HG02840 (cell line): ENCODE measurements around the gene PRKRA.
"Not testable (repeated sequence)": the region's sequence is repeated elsewhere in the genome, so short reads cannot be mapped to it uniquely, and the experiment has no call there.

ENCODE experiments used
- ATAC-seq: cut with Tn5 transposase; IDR thresholded peaks from one replicate; pipeline ENCODE4 v1.9.1; 2021; ENCODE audit warnings: mild to moderate bottlenecking, moderate library complexity, moderate number of reproducible peaks; ENCODE audit not compliant: unreplicated experiment, low FRiP score

The PRKRA gene

GRCh38 chr2:178469219-178469849, 18.4 kb upstream of the PRKRA start:
- ATAC-seq, result no peak

DNA sequence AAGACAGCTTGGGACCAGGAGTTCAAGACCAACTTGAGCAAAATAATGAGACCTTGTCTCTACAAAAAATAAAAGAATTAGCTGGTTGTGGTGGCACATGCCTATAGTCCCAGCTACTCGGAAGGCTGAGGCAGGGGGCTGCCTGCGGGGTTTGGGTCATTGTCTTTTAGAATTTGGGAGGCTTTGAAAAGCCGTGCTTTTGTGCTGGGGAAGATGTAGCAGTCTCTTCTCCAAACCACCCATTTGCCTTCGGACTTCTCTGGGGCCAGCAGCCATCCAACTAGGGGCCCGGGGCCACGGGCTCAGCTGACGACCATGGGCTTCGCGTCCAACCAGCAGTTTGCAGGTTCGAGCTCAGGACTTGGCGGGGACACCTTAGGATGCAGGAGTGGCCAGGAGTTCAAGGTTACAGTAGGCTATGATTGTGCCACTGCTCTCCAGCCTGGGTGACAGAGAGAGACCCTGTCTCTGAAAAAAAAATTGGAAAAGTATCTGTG, 6.5 kb upstream of the PRKRA start:
- no peak for ATAC-seq

DNA sequence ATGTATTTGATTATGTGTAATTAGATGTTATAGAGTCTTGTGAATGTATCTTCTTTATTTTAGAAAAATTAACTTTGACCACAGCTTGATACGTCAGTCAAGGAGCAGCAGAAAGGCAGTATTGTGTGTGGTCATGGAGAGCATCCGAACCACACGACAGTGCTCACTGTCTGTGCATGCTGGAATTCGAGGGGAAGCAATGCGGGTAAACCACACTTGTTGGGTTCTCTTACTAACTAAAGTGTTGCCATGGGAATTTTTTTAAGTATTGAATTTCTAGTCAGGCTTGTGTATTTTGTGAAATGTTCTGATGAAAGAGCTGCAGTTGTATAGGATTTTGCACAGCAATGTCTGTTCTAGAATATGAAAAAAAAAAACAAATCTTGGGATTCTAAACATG, 5.0 kb upstream of the PRKRA start:
- no peak for ATAC-seq

DNA sequence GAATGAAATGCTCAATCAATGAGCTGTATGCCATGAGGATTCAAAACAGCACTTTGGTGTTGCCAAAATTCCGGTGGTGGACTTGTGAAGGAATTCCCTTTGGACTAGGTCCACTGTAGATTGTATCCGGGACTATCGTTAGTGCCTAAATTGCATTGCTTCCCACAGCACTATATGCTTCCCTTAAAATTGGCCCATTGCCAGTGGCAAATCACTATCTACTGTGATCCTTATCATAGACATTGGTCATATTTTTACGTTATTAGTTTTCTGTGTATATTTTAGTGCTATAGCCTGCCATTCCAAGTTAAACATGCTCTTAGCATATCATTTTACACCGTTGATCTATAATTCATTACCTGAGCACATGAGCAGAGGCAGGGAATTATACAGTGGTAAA, 1.9 kb upstream of the PRKRA start:
- no peak for ATAC-seq

- no peak for ATAC-seq
Observed at GRCh38 chr2:178452334-178452733, 1.4 kb upstream of the PRKRA start.

- peak; percentile 54 for ATAC-seq
Observed at GRCh38 chr2:178450524-178450773, 526 bp downstream of the PRKRA start.

- ATAC-seq, result no peak
Observed at GRCh38 chr2:178449700-178450523, 1.1 kb downstream of the PRKRA start.

- ATAC-seq, result no peak
Observed at GRCh38 chr2:178448968-178449661, 1.9 kb downstream of the PRKRA start.

DNA sequence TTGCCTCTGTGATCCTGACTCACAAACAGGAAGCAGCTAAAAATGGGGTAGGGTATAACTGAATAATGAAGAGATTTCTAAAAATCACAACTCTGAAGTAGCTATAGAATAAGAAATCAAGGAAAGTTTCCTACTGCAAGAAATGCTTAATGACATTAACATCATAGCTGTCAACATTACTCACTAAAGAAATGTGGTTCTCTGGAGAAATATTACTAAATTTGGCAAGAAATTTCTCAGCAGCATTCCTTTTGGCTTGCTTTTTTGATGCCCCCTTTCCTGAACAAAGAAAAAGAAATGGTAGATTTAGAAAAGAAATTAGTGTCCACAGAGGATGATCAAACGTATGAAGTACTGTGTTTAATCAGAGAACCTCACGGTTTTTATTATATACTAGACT, 9.5 kb downstream of the PRKRA start:
- ATAC-seq, result no peak

DNA sequence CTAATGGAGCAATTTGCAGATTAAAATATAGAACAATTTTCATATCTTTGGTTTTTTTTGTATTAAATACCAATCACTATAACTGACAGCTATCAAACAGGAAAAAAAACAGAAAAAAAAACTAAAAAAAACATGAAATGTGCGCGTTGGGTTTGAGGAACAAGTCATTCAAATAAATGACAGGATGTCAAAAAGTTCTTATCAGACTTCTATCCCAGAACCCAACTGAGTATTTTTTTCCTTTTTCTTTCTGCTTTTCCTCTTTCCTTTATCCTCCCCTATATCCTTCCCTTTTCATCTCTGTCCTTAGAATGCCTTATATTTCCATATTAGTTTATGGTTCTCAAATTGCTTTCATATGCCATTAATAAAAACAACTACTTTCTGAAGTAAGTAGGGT, 14.3 kb downstream of the PRKRA start:
- ATAC-seq, result no peak

- ATAC-seq, result no peak
Observed at GRCh38 chr2:178429336-178429735, 21.6 kb downstream of the PRKRA start.

DNA sequence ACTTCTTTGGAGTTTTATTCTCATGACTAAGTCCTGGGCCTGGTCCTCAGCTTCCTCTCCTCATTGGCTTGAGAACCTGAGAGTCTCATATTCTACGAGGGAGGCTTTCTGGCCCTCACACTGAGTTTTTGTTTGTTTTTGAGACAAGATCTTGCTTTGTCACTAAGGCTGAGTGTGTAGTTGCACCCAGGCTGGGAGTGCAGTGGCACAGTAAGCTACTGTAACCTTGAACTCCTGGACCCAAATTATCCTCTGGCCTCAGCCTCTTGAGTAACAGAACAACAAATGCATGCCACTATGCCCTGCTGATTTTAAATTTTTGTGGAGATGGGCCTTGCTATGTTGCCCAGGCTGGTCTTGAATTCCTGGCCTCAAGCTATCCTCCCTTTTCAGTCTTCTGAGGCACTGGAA, 22.6 kb downstream of the PRKRA start:
- no peak for ATAC-seq

DNA sequence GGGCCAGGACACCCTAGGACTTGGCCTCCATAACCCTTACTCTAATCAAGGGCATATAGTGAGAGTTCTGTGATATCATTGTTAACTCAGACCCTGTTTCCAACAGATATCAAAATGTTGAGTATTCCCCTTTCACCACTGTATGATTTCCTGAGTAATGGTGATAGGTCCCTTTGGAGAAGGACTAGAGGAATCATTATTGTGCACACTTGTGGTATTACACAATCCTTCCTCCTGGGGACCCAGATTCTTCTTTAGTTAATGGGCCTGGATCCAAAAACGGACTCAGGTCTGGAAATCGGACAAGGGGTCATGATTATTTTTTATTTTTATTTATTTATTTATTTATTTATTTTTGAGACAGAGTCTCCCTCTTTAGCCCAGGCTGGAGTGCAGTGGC, 23.5 kb downstream of the PRKRA start:
- no peak for ATAC-seq

GRCh38 chr2:178426388-178426787, 24.6 kb downstream of the PRKRA start:
- ATAC-seq, result no peak

DNA sequence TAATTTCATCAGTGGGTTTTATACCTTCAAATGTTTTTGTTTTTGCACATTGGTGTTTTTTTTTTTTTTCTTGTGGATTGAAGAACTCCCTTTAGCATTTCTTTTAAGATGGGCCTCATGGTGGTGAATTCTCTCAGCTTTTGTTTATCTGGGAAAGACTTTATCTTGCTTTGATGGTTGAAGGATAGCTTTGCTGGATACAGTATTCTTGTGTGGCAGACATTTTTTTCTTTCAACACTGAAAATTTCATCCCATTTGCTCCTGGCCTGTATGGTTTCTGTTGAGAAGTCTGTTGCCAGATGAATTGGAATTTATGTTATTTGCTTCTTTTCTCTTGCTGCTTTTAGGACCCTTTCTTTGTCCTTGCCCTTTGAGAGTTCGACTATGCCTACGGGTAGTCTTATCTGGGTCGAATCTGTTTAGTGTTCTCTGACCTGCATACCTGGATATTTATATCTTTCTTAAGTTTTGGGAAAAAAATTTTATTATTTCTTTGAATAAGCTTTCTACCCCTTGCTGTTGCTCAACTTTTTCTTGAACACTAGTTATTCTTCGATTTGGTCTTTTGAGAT, 25.6 kb downstream of the PRKRA start:
- ATAC-seq, result no peak

DNA sequence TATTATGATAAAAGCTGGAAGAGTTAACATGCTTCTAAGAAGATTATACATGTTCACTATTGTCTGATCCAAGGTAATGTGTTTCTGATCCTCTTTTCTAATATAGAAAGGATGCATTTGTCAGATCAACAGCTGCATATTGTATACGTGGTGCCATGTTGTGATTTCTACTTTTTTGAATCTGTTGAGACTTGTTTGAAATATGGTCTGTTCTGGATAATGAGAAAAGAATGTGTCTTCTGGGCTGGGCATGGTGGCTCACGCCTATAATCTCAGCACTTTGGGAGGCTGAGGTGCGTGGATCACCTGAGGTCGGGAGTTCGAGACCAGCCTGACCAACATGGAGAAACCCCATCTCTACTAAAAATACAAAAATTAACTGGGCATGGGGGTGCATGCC, 27.2 kb downstream of the PRKRA start:
- ATAC-seq, result not testable (repeated sequence)

DNA sequence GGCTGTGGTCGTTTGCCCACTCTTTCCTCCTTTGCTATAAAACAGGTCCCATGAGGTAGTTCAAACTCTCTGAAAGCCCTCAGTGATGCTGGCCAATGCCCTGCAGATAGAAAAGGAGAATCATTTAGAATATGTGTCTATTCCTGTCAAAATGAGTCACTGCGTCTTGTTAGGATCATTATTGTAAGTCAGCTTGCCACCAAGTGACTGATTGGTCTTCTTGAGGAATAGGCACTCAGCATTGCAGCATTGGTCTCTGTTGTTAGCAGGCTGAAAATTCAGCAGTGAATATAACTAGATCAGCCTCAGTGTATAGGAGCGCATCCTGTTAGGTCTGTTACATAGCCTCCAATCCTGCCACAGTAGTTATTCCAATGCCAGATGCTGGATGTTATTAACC, 28.9 kb downstream of the PRKRA start:
- ATAC-seq, result no peak

- ATAC-seq, result no peak
Observed at GRCh38 chr2:178420463-178420999, 30.4 kb downstream of the PRKRA start.

DNA sequence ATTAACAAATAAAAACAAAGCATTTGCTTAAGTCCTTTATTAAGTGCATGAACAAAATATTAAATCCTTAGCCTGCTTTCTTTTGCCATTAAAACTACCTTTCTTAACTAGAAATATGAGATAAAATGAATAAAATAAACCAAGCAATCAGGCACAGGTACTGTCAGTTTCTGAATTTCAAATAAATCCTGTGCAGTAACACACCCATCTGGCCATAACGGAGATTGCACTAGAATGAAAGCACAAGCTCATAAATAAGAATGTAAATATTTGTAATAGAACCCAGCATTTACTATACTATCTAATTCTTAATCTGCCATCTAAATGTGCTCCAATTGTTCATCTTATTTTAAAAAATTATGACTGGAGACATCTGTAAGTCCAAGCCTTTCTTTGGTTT, 31.9 kb downstream of the PRKRA start:
- no peak for ATAC-seq

GRCh38 chr2:178418426-178418825, 32.5 kb downstream of the PRKRA start:
- ATAC-seq, result no peak

DNA sequence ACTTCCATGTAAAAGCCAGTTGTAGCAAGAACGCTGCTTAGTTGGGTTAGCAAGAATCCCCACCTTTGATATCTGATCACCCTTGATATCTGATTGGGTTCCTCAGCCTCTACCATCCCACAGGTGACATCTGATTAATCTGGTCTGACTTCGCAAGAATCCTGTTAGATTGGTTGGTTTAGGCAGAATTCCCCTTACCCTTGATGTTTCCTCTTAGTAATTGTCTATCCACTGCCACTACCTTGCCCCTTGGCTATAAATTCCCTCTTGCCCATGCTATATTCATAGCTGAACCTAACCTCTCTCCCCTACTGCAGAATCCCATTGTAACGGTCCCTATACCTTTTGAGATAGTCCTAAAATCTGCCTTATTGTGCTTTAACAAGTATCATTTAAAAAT, 33.1 kb downstream of the PRKRA start:
- ATAC-seq, result no peak
